Activated CD8-positive, alpha-beta memory T cell treated with anti-CD3 and anti-CD28 coated beads for 48 hours (primary cell): ENCODE data around the gene NFATC1.

Experiments
- DNase-seq, 3 experiments: peaks; one replicate each; pipeline ENCODE4 v3.0.0-alpha.2; 2020; ENCODE audit warnings: low read depth in 2 of 3, low spot score in 2 of 3

Gene NFATC1

GRCh38 chr18:79422022-79422782 lies 26.5 kb downstream of the NFATC1 start:
- no peak for DNase-seq

- no peak for DNase-seq
These were observed 27.0 kb downstream of the NFATC1 start for GRCh38 chr18:79422783-79423165.

GRCh38 chr18:79423211-79424007 lies 27.7 kb downstream of the NFATC1 start:
- no peak for DNase-seq

- no peak for DNase-seq
These were observed 28.4 kb downstream of the NFATC1 start for GRCh38 chr18:79424008-79424565.

- no peak for DNase-seq
These were observed 29.3 kb downstream of the NFATC1 start for GRCh38 chr18:79424880-79425568.

- no peak for DNase-seq
These were observed 29.8 kb downstream of the NFATC1 start for GRCh38 chr18:79425569-79425886.

GRCh38 chr18:79426376-79427300 lies 30.9 kb downstream of the NFATC1 start:
- DNase-seq, result no peak

GRCh38 chr18:79427368-79428225 lies 31.9 kb downstream of the NFATC1 start:
- DNase-seq, result no peak

- DNase-seq, result no peak
These were observed 32.6 kb downstream of the NFATC1 start for GRCh38 chr18:79428287-79428686.

GRCh38 chr18:79429381-79429780 lies 33.7 kb downstream of the NFATC1 start:
- no peak for DNase-seq

GRCh38 chr18:79429785-79430281 lies 34.1 kb downstream of the NFATC1 start:
- no peak for DNase-seq

- no peak for DNase-seq
These were observed 36.8 kb downstream of the NFATC1 start for GRCh38 chr18:79432376-79433120.

GRCh38 chr18:79433431-79433830 lies 37.7 kb downstream of the NFATC1 start:
- DNase-seq, result no peak

GRCh38 chr18:79434607-79435401 lies 39.1 kb downstream of the NFATC1 start:
- no peak for DNase-seq

GRCh38 chr18:79436556-79437275 lies 41.0 kb downstream of the NFATC1 start:
- no peak for DNase-seq

- DNase-seq, result no peak
These were observed 42.6 kb downstream of the NFATC1 start for GRCh38 chr18:79438089-79438897.
